B cell (primary cell): Measurements from ENCODE around the gene MAP2K7.
A peak's percentile ranks its signal among the peaks of the same experiment; 100 is the strongest.

Experiments
- CTCF ChIP-seq: fragments of 200-600 bp; IDR thresholded peaks from one replicate; pipeline ENCODE4 v1.8.0; 2022; ENCODE audit warnings: antibody characterized with exemption, mild to moderate bottlenecking
- EZH2 ChIP-seq: IDR thresholded peaks from 2 replicates; pipeline ENCODE4 v1.6.1; 2012; ENCODE audit warnings: borderline replicate concordance, low read depth, mild to moderate bottlenecking, moderate library complexity, low read length; ENCODE audit not compliant: insufficient read depth, poor library complexity, severe bottlenecking

- TF ChIP-seq CTCF (peak; percentile 75), EZH2 (peak; percentile 63)
Measured at GRCh38 chr19:7917267-7918061, 13.8 kb downstream of the MAP2K7 start.
